ENCODE data around the gene PVR. TPM values are rescaled to one million over a fixed set of nuclear protein-coding genes. Genes with fewer than 3 reads are reported as not detected.

The PVR gene
- total and polyA plus RNA-seq, 10 of the 15 experiments (the other 5 are each of a cell fraction or from before 2014, with no cell fraction given), result 0.07 to 4.0 (median 1.9) TPM

GRCh38 chr19:44596428-44597130, 47.1 kb upstream of the PVR start:
- ChIA-PET POLR2A (no interaction called here), SMC1A (ENCODE audit: uncharacterized antibody, unreplicated experiment) (no interaction called here), RAD21 (ENCODE audit: unreplicated experiment) (no interaction called here), CTCF (no interaction called here)
- H3K27me3 ChIP-seq (replicated peaks in 1 of 2; ENCODE audit: control insufficient read depth in 2 of 2, insufficient read depth in 2 of 2, low read length in 1 of 2), result no peaks in the 10 kb centered on the region
- H2AFZ ChIP-seq (ENCODE audit: control insufficient read depth, low read depth, low read length), result no peak overlapping the region
- ATAC-seq, result no peak
- FAIRE-seq, result no peak
- 9% methylated on average over 10 of the region's 10 CpGs for WGBS (ENCODE audit: insufficient coverage, insufficient replicate concordance, low lambda C conversion rate, missing lambda C conversion rate)
- DNase-seq (ENCODE audit: low read depth, low spot score), result no peak
- H3K9me3 ChIP-seq (replicated peaks; ENCODE audit: control insufficient read depth, insufficient read depth, low read length), result no peaks in the 10 kb centered on the region; the same call in 2 of the 3 replicates
- no peak overlapping the region for H3K9ac ChIP-seq (ENCODE audit: control insufficient read depth, insufficient read depth, low read length)
- H3K27ac ChIP-seq (ENCODE audit: control insufficient read depth, insufficient read depth), result no peak overlapping the region
- intact Hi-C loops (cut with micrococcal nuclease; ENCODE audit: unreplicated experiment) (no loop called here), in situ Hi-C loops (cut with MboI) (no loop called here)
- no peak overlapping the region for H3K4me3 ChIP-seq
- BruUV-seq (replicated peaks), result no TSS peak
- H3K4me1 ChIP-seq (ENCODE audit: control insufficient read depth, insufficient read depth, low read length), result no peaks in the 10 kb centered on the region
- H3K79me2 ChIP-seq (ENCODE audit: control insufficient read depth, insufficient read depth, low read length), result no peaks in the 10 kb centered on the region
- no peak overlapping the region for H3K4me2 ChIP-seq (ENCODE audit: control insufficient read depth, insufficient read depth)
- no peaks in the 10 kb centered on the region for H3K36me3 ChIP-seq (ENCODE audit: control insufficient read depth in 2 of 2, insufficient read depth in 2 of 2, low read length in 1 of 2)
- no peaks in the 10 kb centered on the region for H4K20me1 ChIP-seq (ENCODE audit: control insufficient read depth, insufficient read depth)
- TF ChIP-seq POLR2A (IDR thresholded peaks at IDR 0.05; ENCODE audit: low read depth, low read length), result no peak
- no peak for TF ChIP-seq KLF5 (IDR thresholded peaks at IDR 0.05; ENCODE audit: partially characterized antibody)
- TF ChIP-seq WRNIP1 (IDR thresholded peaks at IDR 0.05; ENCODE audit: borderline replicate concordance, low read depth, low read length), result no peak
- TF ChIP-seq STAT1 (conservative IDR thresholded peaks at IDR 0.05), result no peak
- no peak for TF ChIP-seq NR2C2 (IDR thresholded peaks at IDR 0.05; ENCODE audit: borderline replicate concordance, control insufficient read depth, insufficient read length, low read depth)
- TF ChIP-seq JUNB (IDR thresholded peaks at IDR 0.05), result no peak
- no peak for TF ChIP-seq DPF2 (IDR thresholded peaks at IDR 0.05)
- TF ChIP-seq TCF3 (IDR thresholded peaks at IDR 0.05; ENCODE audit: borderline replicate concordance, insufficient read depth, low read depth, low read length), result no peak
- TF ChIP-seq RELA (IDR thresholded peaks at IDR 0.05; ENCODE audit: borderline replicate concordance, partially characterized antibody), result no peak
- no peak for TF ChIP-seq NR2F1 (conservative IDR thresholded peaks at IDR 0.05)
- no peak for TF ChIP-seq POLR2AphosphoS5 (IDR thresholded peaks at IDR 0.05; ENCODE audit: low read length)
